Body of pancreas (tissue), 4 donors: ENCODE results near the gene MLKL. TPM values are rescaled to one million over a fixed set of nuclear protein-coding genes. Genes with fewer than 3 reads are reported as not detected.

Source experiments
- ATAC-seq: fragments of 150-250 bp; one replicate; pipeline ENCODE4 v1.9.1; 2016
- DNase-seq, 4 donors: peaks; one replicate each; pipeline ENCODE4 v3.0.0-alpha.2; 2019
- H3K27ac ChIP-seq, 4 donors: fragments of 200-600 bp; sonication (generic); 1 replicate in 3 of 4; 2 replicates in 1 of 4; pipeline versions ENCODE4 v1.5.1 to v1.6.1; 2016 to 2019; ENCODE audit warnings: mild to moderate bottlenecking in 1 of 4, mixed read lengths in 1 of 4, moderate library complexity in 1 of 4
- H3K27me3 ChIP-seq, 2 donors: fragments of 200-600 bp; sonication (generic); one replicate each; pipeline ENCODE4 v1.6.0; 2016; ENCODE audit warnings: mild to moderate bottlenecking in 1 of 2
- H3K36me3 ChIP-seq, 2 donors: fragments of 200-600 bp; sonication (generic); replicated peaks in 1 of 2; 2 replicates each; pipeline ENCODE4 v1.5.1; 2016; ENCODE audit warnings: low read depth in 2 of 2; ENCODE audit not compliant: insufficient read depth in 1 of 2
- H3K4me1 ChIP-seq: fragments of 200-600 bp; sonication (generic); one replicate; pipeline ENCODE4 v1.6.0; 2016
- H3K4me3 ChIP-seq, 2 donors: fragments of 200-600 bp; sonication (generic); 1 replicate in 1 of 2; 2 replicates in 1 of 2; pipeline ENCODE4 v1.5.1; 2016 to 2019
- H3K9me3 ChIP-seq, 3 donors: fragments of 200-600 bp; sonication (generic); 1 replicate in 2 of 3; 2 replicates in 1 of 3; pipeline ENCODE4 v1.5.1; 2016
- POLR2A ChIP-seq, 3 donors: fragments of 450-650 bp; IDR thresholded peaks; one replicate each; pipeline ENCODE4 v1.6.1; 2016; ENCODE audit warnings: antibody characterized with exemption in 3 of 3, mild to moderate bottlenecking in 2 of 3
- WGBS, 2 donors: methylation state at CpG; one replicate each; pipeline ENCODE4 v1.1.5; 2017; 5-methylcytosine and 5-hydroxymethylcytosine counted together
- intact Hi-C: fragments of 100-400 bp; cut with DNase I; formaldehyde crosslinking; loops from one replicate; pipeline ENCODE4 v1.15.1; 2023
- total RNA-seq, 2 donors: library from RNA; depleted of rRNA; stranded (reverse); fragments of >200 nt; gene quantifications; one replicate each; pipeline ENCODE4 v1.1.0, GENCODE V29; 2016
- TF ChIP-seq, protein P1 (sequence below), 7 experiments: fragments of 450-650 bp in 4 of 7; fragments of 200-600 bp in 3 of 7; sonication (generic) in 3 of 7; IDR thresholded peaks; one replicate each; pipeline ENCODE4 v1.5.1; 2016 to 2019; ENCODE audit warnings: antibody characterized with exemption in 7 of 7

MLKL gene
- total RNA-seq, 2 donors from 2014 or later: 10.9 to 16.8 TPM

GRCh38 chr16:74641969-74642368, 58.7 kb downstream of the MLKL start:
- peaks cover 24% of the 10 kb centered on the region for H3K4me1 ChIP-seq
- H3K9me3 ChIP-seq: no peaks in the 10 kb centered on the region
- H3K4me3 ChIP-seq: no peak overlapping the region
- H3K36me3 ChIP-seq: peaks cover 7 to 8% of the 10 kb centered on the region in 2 donors
- ATAC-seq (no peak), DNase-seq (no peak)
- intact Hi-C loops: no loop called here
- H3K27me3 ChIP-seq: no peaks in the 10 kb centered on the region
- no peak for TF ChIP-seq POLR2A (IDR thresholded peaks at IDR 0.05)
- TF ChIP-seq, protein P1, sequence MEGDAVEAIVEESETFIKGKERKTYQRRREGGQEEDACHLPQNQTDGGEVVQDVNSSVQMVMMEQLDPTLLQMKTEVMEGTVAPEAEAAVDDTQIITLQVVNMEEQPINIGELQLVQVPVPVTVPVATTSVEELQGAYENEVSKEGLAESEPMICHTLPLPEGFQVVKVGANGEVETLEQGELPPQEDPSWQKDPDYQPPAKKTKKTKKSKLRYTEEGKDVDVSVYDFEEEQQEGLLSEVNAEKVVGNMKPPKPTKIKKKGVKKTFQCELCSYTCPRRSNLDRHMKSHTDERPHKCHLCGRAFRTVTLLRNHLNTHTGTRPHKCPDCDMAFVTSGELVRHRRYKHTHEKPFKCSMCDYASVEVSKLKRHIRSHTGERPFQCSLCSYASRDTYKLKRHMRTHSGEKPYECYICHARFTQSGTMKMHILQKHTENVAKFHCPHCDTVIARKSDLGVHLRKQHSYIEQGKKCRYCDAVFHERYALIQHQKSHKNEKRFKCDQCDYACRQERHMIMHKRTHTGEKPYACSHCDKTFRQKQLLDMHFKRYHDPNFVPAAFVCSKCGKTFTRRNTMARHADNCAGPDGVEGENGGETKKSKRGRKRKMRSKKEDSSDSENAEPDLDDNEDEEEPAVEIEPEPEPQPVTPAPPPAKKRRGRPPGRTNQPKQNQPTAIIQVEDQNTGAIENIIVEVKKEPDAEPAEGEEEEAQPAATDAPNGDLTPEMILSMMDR (IDR thresholded peaks at IDR 0.05): no peak
- WGBS, 2 donors: 90 to 95% methylated on average over 8 of the region's 8 CpGs
- no peak overlapping the region for H3K27ac ChIP-seq

GRCh38 chr16:74637742-74638453, 62.8 kb downstream of the MLKL start:
- intact Hi-C loops: no loop called here
- TF ChIP-seq, protein P1 (IDR thresholded peaks at IDR 0.05): no peak
- no peak for TF ChIP-seq POLR2A (IDR thresholded peaks at IDR 0.05)
- Histone ChIP-seq H3K36me3 (no peaks in the 10 kb centered on the region), H3K27ac (peak overlapping the region in 3 of 4 donors; percentile 55 to 75 (median 60)), H3K4me3 (no peak overlapping the region), H3K4me1 (peaks cover 62% of the 10 kb centered on the region), H3K9me3 (no peaks in the 10 kb centered on the region), H3K27me3 (no peaks in the 10 kb centered on the region)
- peak; percentile 25 for ATAC-seq
- WGBS, 2 donors: 19 to 20% methylated on average over 7 of the region's 7 CpGs
- peak in 3 of 4 donors; percentile 27 to 51 (median 28) for DNase-seq

DNA sequence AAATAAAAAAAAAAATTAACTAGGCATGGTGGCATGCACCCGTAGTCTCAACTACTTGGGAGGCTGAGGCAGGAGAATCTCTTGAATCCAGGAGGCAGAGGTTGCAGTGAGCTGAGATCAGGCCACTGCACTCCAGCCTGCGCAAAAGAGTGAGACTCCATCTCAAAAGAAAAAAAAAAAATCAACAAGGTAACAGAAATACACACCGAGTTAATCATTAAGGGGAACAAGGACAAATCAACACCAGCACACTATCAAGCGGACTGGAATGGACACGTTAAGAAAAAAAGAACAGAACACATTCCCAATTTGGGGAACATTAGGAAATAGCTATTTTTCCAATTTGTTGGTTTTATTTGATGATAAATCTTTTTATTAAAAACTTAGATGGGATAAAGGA, 65.4 kb downstream of the MLKL start:
- Histone ChIP-seq H3K27ac (peak overlapping the region; percentile 3 to 75 (median 37)), H3K27me3 (no peaks in the 10 kb centered on the region), H3K4me1 (peaks cover 82% of the 10 kb centered on the region), H3K4me3 (no peak overlapping the region), H3K9me3 (no peaks in the 10 kb centered on the region), H3K36me3 (no peaks in the 10 kb centered on the region)
- WGBS, 2 donors: 16 to 23% methylated on average over 5 of the region's 5 CpGs
- intact Hi-C loops: no loop called here
- DNase-seq (peak in 3 of 4 donors; percentile 32 to 49 (median 37)), ATAC-seq (peak; percentile 80)
- no peak for TF ChIP-seq POLR2A (IDR thresholded peaks at IDR 0.05)
- TF ChIP-seq, protein P1 (IDR thresholded peaks at IDR 0.05): peak in 1 of 7 experiments; percentile 13

DNA sequence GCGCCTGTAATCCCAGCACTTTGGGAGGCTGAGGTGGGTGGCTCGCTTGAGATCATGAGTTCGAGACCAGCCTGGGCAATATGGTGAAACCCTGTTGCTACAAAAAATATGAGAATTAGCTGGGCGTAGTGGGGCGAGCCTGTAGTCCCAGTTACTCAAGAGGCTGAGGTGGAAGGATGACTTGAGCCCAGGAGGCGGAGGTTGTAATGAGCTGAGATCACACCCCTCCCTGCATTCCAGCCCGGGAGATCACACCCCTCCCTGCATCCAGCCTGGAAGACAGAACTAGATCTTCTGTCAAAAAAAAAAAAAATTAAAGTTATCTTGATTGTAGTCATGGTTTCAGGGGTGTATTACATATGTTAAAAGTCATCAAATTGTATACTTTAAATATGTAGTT, 67.0 kb downstream of the MLKL start:
- DNase-seq: no peak
- Histone ChIP-seq H3K36me3 (no peaks in the 10 kb centered on the region), H3K4me3 (no peak overlapping the region), H3K27ac (peak overlapping the region in 2 of 4 donors; percentile 75 to 79), H3K9me3 (no peaks in the 10 kb centered on the region), H3K27me3 (no peaks in the 10 kb centered on the region), H3K4me1 (peaks cover 84% of the 10 kb centered on the region)
- intact Hi-C loops: no loop called here
- no peak for TF ChIP-seq POLR2A (IDR thresholded peaks at IDR 0.05)
- TF ChIP-seq, protein P1 (IDR thresholded peaks at IDR 0.05): no peak
- 89 to 91% methylated on average over 7 of the region's 7 CpGs for WGBS, 2 donors
- ATAC-seq: no peak
